ENCODE measurements around the gene PNMA8B. TPM values are rescaled to one million over a fixed set of nuclear protein-coding genes. Genes with fewer than 3 reads are reported as not detected.
A peak's percentile ranks its signal among the peaks of the same experiment; 100 is the strongest.

The PNMA8B gene
- polyA plus RNA-seq, 1 of the 3 experiments (the other 2 are of a cell fraction), result 0.92 TPM

- TF ChIP-seq, protein P1, sequence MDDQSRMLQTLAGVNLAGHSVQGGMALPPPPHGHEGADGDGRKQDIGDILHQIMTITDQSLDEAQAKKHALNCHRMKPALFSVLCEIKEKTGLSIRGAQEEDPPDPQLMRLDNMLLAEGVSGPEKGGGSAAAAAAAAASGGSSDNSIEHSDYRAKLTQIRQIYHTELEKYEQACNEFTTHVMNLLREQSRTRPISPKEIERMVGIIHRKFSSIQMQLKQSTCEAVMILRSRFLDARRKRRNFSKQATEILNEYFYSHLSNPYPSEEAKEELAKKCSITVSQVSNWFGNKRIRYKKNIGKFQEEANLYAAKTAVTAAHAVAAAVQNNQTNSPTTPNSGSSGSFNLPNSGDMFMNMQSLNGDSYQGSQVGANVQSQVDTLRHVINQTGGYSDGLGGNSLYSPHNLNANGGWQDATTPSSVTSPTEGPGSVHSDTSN (IDR thresholded peaks at IDR 0.05), result no peak
- no peak for TF ChIP-seq IRF3 (IDR thresholded peaks at IDR 0.05; ENCODE audit: low read depth, low read length)
- TF ChIP-seq MEF2A (IDR thresholded peaks at IDR 0.05; ENCODE audit: borderline replicate concordance, low read depth), result no peak
- TF ChIP-seq RFX5 (IDR thresholded peaks at IDR 0.05; ENCODE audit: low read length), result no peak
- TF ChIP-seq MAX (IDR thresholded peaks at IDR 0.05; ENCODE audit: low read depth), result no peak
- TF ChIP-seq NRF1 (IDR thresholded peaks at IDR 0.05; ENCODE audit: low read depth, low read length), result 0 out of 2 replicates have a peak, but pooled peaks have one; percentile 9
- TF ChIP-seq EZH2phosphoT487 (IDR thresholded peaks at IDR 0.05; ENCODE audit: borderline replicate concordance, low read depth), result no peak
- no peak for TF ChIP-seq FOSL2 (IDR thresholded peaks at IDR 0.05; ENCODE audit: borderline replicate concordance, low read depth)
- TF ChIP-seq, protein P2, sequence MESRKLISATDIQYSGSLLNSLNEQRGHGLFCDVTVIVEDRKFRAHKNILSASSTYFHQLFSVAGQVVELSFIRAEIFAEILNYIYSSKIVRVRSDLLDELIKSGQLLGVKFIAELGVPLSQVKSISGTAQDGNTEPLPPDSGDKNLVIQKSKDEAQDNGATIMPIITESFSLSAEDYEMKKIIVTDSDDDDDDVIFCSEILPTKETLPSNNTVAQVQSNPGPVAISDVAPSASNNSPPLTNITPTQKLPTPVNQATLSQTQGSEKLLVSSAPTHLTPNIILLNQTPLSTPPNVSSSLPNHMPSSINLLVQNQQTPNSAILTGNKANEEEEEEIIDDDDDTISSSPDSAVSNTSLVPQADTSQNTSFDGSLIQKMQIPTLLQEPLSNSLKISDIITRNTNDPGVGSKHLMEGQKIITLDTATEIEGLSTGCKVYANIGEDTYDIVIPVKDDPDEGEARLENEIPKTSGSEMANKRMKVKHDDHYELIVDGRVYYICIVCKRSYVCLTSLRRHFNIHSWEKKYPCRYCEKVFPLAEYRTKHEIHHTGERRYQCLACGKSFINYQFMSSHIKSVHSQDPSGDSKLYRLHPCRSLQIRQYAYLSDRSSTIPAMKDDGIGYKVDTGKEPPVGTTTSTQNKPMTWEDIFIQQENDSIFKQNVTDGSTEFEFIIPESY (IDR thresholded peaks at IDR 0.05; ENCODE audit: borderline replicate concordance, low read depth), result no peak
- TF ChIP-seq RAD21 (IDR thresholded peaks at IDR 0.05; ENCODE audit: low read length), result peak; percentile 96
- TF ChIP-seq CHD2 (IDR thresholded peaks at IDR 0.05; ENCODE audit: low read length, partially characterized antibody), result peak; percentile 21
These were observed 7.7 kb downstream of the PNMA8B start (continued) for GRCh38 chr19:46487802-46488445.

GRCh38 chr19:46487178-46487801 lies 8.4 kb downstream of the PNMA8B start:
- H3K4me1 ChIP-seq (ENCODE audit: control insufficient read depth in 1 of 2, insufficient read depth in 2 of 2, low read depth in 1 of 2, low read length in 1 of 2), result peaks cover 0 to 10% of the 10 kb centered on the region in 2 experiments; a peak in 1 of 4 replicates
- H3F3A ChIP-seq (replicated peaks; ENCODE audit: insufficient read depth), result peaks cover 3% of the 10 kb centered on the region
- no peaks in the 10 kb centered on the region for H4K20me1 ChIP-seq (ENCODE audit: insufficient read depth)
- no peaks in the 10 kb centered on the region for H3K36me3 ChIP-seq (replicated peaks in 1 of 2; ENCODE audit: control insufficient read depth in 1 of 2, insufficient read depth in 2 of 2, low read length in 1 of 2)
- WGBS (ENCODE audit: low lambda C conversion rate), result 19% methylated on average over 9 of the region's 19 CpGs
- H3K79me2 ChIP-seq (ENCODE audit: insufficient read depth), result no peaks in the 10 kb centered on the region
- peak overlapping the region; percentile 90; the same call in 1 of the 2 replicates for H2AFZ ChIP-seq (ENCODE audit: low read depth)
- H3K4me3 ChIP-seq (ENCODE audit: low read depth in 2 of 2, low read length in 1 of 2), result peak overlapping the region; percentile 40 to 52
- no peak for DNase-seq
- H3K4me2 ChIP-seq, result peak overlapping the region; percentile 90
- H3K9me3 ChIP-seq, result no peaks in the 10 kb centered on the region
- CTCF ChIA-PET, result interaction anchor here (0.5 to 24.7 kb wide), 29 partner anchors 13 to 227 kb away, joined by 3 to 463 read pairs (median 4); partner anchors contain the start of genes PNMA8A, PNMA8C and PPP5C
- POLR2A ChIA-PET, result no interaction called here
- no peak overlapping the region for H3K9ac ChIP-seq
- H3K27ac ChIP-seq (ENCODE audit: low read depth in 2 of 2, low read length in 1 of 2), result no peak overlapping the region
- H3K27me3 ChIP-seq (ENCODE audit: insufficient read depth), result no peaks in the 10 kb centered on the region
- no peaks in the 10 kb centered on the region for H3K9me2 ChIP-seq
- TF ChIP-seq GABPA (IDR thresholded peaks at IDR 0.05; ENCODE audit: low read depth) (no peak), TAF1 (IDR thresholded peaks at IDR 0.05; ENCODE audit: borderline replicate concordance, low read depth, low read length) (no peak), EZH2phosphoT487 (IDR thresholded peaks at IDR 0.05; ENCODE audit: borderline replicate concordance, low read depth) (no peak), MAX (IDR thresholded peaks at IDR 0.05; ENCODE audit: low read depth) (no peak), MXI1 (IDR thresholded peaks at IDR 0.05; ENCODE audit: low read depth, low read length) (no peak), USF2 (IDR thresholded peaks at IDR 0.05; ENCODE audit: borderline replicate concordance, low read depth, low read length) (no peak), ELF1 (IDR thresholded peaks at IDR 0.05) (no peak), GATA2 (CRISPR knock-in tag; IDR thresholded peaks at IDR 0.05) (no peak), TCF12 (IDR thresholded peaks at IDR 0.05) (no peak), YY1 (IDR thresholded peaks at IDR 0.05; ENCODE audit: low read depth) (no peak), SMC3 (IDR thresholded peaks at IDR 0.05; ENCODE audit: low read depth, low read length) (no peak), NRF1 (IDR thresholded peaks at IDR 0.05; ENCODE audit: low read depth, low read length) (no peak), JUND (IDR thresholded peaks at IDR 0.05) (no peak), RFX5 (IDR thresholded peaks at IDR 0.05; ENCODE audit: low read length) (no peak)
- TF ChIP-seq, protein P1 (IDR thresholded peaks at IDR 0.05), result no peak
- TF ChIP-seq, protein P3, sequence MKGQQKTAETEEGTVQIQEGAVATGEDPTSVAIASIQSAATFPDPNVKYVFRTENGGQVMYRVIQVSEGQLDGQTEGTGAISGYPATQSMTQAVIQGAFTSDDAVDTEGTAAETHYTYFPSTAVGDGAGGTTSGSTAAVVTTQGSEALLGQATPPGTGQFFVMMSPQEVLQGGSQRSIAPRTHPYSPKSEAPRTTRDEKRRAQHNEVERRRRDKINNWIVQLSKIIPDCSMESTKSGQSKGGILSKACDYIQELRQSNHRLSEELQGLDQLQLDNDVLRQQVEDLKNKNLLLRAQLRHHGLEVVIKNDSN (IDR thresholded peaks at IDR 0.05; ENCODE audit: borderline replicate concordance, low read depth), result no peak
